Measurements from ENCODE around the gene KIF26B.

Gene KIF26B

DNA sequence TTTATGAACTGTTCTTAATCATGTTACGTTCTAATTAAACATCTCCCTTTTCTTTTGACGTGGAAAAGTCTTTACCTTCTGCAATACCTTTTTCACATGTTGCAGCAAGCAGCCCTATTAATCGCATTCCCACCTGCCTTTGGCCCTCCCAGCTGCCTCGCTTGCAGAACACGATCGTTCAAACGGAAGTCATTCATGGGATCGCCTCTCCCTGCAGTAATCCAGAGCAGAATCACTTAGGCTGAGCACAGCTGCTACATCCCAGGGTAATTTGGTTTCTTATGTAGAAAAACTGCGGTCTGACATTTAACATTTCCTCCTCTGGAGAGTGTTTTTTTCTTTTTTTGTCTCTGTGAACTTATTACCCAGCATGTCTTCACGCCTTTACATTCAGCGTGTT, 206.3 kb downstream of the KIF26B start:
- H3K4me3 ChIP-seq (ENCODE audit: insufficient read depth, low read depth, low read length) = no peak overlapping the region
- H3K27ac ChIP-seq (ENCODE audit: insufficient read depth, low read depth, low read length, poor library complexity, severe bottlenecking) = no peak overlapping the region
- H3K9me3 ChIP-seq (ENCODE audit: control insufficient read depth, low read length) = no peaks in the 10 kb centered on the region
- no peaks in the 10 kb centered on the region for H3K4me1 ChIP-seq (ENCODE audit: control insufficient read depth, insufficient read depth, low read length)
- WGBS, 2 experiments = 93 to 95% methylated on average over 11 of the region's 11 CpGs
- no peaks in the 10 kb centered on the region for H3K27me3 ChIP-seq (ENCODE audit: control insufficient read depth, insufficient read depth, low read length, poor library complexity, severe bottlenecking)
- H3K36me3 ChIP-seq (ENCODE audit: control insufficient read depth, insufficient read depth, low read length) = no peaks in the 10 kb centered on the region

DNA sequence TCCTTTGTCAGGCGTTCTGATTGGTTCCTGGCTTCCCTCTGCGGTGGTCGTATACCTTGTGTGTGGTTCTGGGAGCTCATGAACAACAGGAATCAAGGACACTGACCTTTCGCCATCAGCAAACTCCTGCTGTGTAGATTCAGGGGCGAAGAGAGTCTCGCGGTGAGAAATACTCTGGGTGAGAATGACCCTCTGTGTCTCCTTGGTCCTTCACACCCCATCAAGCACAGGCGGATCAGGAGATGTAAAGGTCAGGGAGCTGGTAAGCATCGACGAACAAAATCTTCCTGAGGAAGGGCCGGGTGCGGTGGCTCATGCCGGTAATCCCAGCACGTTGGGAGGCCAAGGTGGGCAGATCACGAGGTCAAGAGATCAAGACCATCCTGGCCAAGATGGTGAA, 207.2 kb downstream of the KIF26B start:
- no peaks in the 10 kb centered on the region for H3K27me3 ChIP-seq (ENCODE audit: control insufficient read depth, insufficient read depth, low read length, poor library complexity, severe bottlenecking)
- H3K4me3 ChIP-seq (ENCODE audit: insufficient read depth, low read depth, low read length) = no peak overlapping the region
- 93 to 94% methylated on average over 15 of the region's 15 CpGs for WGBS, 2 experiments
- no peaks in the 10 kb centered on the region for H3K9me3 ChIP-seq (ENCODE audit: control insufficient read depth, low read length)
- H3K27ac ChIP-seq (ENCODE audit: insufficient read depth, low read depth, low read length, poor library complexity, severe bottlenecking) = no peak overlapping the region
- H3K4me1 ChIP-seq (ENCODE audit: control insufficient read depth, insufficient read depth, low read length) = no peaks in the 10 kb centered on the region
- H3K36me3 ChIP-seq (ENCODE audit: control insufficient read depth, insufficient read depth, low read length) = no peaks in the 10 kb centered on the region

DNA sequence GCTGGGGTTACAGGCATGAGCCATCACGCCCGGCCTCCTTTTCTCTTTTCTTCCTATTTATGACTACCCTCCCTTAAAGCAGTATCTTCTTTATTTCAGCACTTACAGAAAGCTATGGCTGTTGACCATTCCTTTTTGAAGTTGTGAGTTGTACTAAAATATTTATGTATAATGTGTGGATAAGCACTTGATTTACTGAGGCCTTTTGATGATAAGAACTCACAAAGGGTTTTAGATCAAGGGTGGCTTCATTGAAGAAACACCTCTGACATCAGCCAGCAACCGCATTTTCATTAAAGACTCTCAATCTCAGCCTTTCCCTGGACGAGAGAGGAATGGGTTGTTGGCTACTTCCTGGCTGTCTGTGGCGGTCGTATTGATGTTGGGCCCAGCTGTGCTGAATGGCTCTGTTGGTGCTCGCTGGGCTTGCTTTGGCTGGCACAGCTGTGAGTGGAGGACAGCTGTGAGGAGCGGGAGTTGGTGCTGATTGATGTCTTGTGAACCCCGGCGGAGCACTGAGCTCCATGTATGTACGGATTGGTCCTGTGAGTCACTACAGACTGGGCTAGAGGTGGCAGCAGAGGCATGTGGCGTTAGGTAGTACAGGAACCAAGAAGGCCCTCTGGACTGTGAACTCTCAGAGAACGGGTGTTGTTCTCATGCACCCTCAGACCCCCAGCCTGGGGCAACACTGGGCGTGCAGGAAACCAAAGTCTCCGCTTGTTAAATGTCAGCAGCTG, 208.8 kb downstream of the KIF26B start:
- Histone ChIP-seq H3K9me3 (ENCODE audit: control insufficient read depth, low read length) (no peaks in the 10 kb centered on the region), H3K27ac (ENCODE audit: insufficient read depth, low read depth, low read length, poor library complexity, severe bottlenecking) (no peak overlapping the region), H3K36me3 (ENCODE audit: control insufficient read depth, insufficient read depth, low read length) (no peaks in the 10 kb centered on the region), H3K27me3 (ENCODE audit: control insufficient read depth, insufficient read depth, low read length, poor library complexity, severe bottlenecking) (no peaks in the 10 kb centered on the region), H3K4me1 (ENCODE audit: control insufficient read depth, insufficient read depth, low read length) (no peaks in the 10 kb centered on the region), H3K4me3 (ENCODE audit: insufficient read depth, low read depth, low read length) (no peak overlapping the region)
- WGBS, 2 experiments = 84 to 89% methylated on average over 15 of the region's 15 CpGs

DNA sequence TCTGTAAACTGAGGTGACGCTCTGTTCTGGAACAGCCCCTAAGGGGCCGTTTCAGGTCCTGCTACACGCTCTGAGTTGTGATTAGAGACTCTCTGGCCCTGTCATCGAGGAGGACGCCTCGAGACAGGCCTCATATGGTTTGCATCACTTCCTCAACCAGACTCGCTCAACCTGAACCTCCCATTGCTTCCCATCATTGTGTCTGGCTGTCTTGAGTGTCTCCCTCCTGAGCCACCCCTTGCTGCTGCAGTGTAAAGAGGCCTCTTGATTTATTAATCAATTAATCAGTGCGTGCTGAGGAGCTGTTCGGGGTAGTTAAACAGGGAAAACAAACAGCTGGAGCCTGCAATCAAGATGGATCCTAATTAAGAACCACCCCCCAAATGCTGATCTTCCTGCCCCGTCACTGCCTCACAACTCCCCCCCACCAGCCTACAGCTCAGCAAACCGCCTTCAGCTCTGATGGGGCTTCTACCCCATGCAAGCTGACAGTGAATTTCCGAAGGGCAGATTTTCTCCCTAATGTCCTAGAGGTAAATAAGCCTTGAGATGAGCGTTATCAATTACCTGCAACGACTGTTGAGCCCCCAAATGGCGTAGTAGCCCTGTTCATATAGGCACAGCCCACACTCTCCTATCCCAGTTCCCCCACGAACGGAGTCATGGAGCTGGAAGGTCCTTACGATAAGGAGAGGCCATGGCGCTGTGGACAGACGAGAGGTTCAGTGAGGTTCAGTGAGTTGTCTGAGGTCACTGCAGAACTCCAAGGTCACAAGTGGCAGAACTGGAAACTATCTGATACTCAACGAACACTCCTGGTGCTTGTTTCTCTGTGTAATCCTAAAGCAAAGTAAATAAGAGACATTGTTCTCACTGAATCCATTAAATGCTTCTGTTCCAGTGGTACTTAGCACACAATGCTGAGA, 210.6 kb downstream of the KIF26B start:
- H3K36me3 ChIP-seq (ENCODE audit: control insufficient read depth, insufficient read depth, low read length) = no peaks in the 10 kb centered on the region
- H3K4me1 ChIP-seq (ENCODE audit: control insufficient read depth, insufficient read depth, low read length) = no peaks in the 10 kb centered on the region
- no peak overlapping the region for H3K27ac ChIP-seq (ENCODE audit: insufficient read depth, low read depth, low read length, poor library complexity, severe bottlenecking)
- H3K27me3 ChIP-seq (ENCODE audit: control insufficient read depth, insufficient read depth, low read length, poor library complexity, severe bottlenecking) = no peaks in the 10 kb centered on the region
- no peak overlapping the region for H3K4me3 ChIP-seq (ENCODE audit: insufficient read depth, low read depth, low read length)
- no peaks in the 10 kb centered on the region for H3K9me3 ChIP-seq (ENCODE audit: control insufficient read depth, low read length)
- 86 to 87% methylated on average over 21 of the region's 21 CpGs for whole genome bisulfite sequencing, 2 experiments

DNA sequence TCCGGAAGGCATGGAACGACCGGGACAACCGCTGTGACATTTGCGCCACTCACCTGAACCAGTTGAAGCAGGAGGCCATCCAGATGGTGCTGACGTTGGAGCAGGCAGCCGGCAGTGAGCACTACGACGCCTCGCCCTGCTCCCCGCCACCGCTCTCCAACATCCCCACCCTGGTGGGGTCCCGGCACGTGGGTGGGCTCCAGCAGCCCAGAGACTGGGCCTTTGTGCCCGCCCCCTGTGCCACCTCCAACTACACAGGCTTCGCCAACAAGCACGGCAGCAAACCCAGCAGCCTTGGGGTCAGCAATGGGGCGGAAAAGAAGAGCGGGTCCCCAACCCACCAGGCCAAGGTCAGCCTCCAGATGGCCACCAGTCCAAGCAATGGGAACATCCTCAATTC, 212.1 kb downstream of the KIF26B start:
- H3K27ac ChIP-seq (ENCODE audit: insufficient read depth, low read depth, low read length, poor library complexity, severe bottlenecking) = no peak overlapping the region
- H3K4me3 ChIP-seq (ENCODE audit: insufficient read depth, low read depth, low read length) = no peak overlapping the region
- no peaks in the 10 kb centered on the region for H3K27me3 ChIP-seq (ENCODE audit: control insufficient read depth, insufficient read depth, low read length, poor library complexity, severe bottlenecking)
- 96 to 97% methylated on average over 19 of the region's 19 CpGs for WGBS, 2 experiments
- no peaks in the 10 kb centered on the region for H3K4me1 ChIP-seq (ENCODE audit: control insufficient read depth, insufficient read depth, low read length)
- no peaks in the 10 kb centered on the region for H3K36me3 ChIP-seq (ENCODE audit: control insufficient read depth, insufficient read depth, low read length)
- H3K9me3 ChIP-seq (ENCODE audit: control insufficient read depth, low read length) = no peaks in the 10 kb centered on the region

DNA sequence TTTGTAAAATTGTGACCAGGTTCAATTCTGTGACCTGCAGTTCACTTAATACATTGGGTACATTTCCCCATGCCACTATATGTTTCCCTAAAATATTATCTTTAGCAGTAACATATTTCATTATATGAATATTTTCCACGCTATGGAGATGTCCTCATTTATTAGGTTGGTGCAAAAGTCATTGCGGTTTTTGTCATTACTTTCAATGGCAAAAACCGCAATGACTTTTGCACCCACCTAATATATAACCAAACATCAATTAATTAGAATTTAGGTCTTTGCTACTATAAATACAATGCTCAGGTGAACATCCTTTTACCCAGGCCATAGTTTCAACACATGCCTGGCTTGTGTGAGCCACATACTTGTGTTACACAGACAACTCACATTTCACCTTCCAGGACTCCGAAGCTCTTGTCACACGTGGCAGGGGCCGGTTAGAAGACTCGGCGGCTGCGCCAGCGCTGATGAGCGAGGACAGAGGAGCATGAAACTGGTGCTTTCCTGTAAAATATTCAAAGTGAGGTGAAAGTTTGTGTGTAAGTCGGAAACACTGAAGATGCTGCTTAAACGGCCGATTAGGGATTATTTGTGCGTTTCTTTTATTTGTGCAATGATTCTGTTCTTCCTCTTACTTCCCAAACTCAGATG, 215.5 kb downstream of the KIF26B start:
- H3K27me3 ChIP-seq (ENCODE audit: control insufficient read depth, insufficient read depth, low read length, poor library complexity, severe bottlenecking) = no peaks in the 10 kb centered on the region
- H3K27ac ChIP-seq (ENCODE audit: insufficient read depth, low read depth, low read length, poor library complexity, severe bottlenecking) = no peak overlapping the region
- H3K4me3 ChIP-seq (ENCODE audit: insufficient read depth, low read depth, low read length) = no peak overlapping the region
- H3K36me3 ChIP-seq (ENCODE audit: control insufficient read depth, insufficient read depth, low read length) = no peaks in the 10 kb centered on the region
- H3K9me3 ChIP-seq (ENCODE audit: control insufficient read depth, low read length) = no peaks in the 10 kb centered on the region
- no peaks in the 10 kb centered on the region for H3K4me1 ChIP-seq (ENCODE audit: control insufficient read depth, insufficient read depth, low read length)
- 93 to 94% methylated on average over 11 to 15 of the region's 15 CpGs for WGBS, 2 experiments

DNA sequence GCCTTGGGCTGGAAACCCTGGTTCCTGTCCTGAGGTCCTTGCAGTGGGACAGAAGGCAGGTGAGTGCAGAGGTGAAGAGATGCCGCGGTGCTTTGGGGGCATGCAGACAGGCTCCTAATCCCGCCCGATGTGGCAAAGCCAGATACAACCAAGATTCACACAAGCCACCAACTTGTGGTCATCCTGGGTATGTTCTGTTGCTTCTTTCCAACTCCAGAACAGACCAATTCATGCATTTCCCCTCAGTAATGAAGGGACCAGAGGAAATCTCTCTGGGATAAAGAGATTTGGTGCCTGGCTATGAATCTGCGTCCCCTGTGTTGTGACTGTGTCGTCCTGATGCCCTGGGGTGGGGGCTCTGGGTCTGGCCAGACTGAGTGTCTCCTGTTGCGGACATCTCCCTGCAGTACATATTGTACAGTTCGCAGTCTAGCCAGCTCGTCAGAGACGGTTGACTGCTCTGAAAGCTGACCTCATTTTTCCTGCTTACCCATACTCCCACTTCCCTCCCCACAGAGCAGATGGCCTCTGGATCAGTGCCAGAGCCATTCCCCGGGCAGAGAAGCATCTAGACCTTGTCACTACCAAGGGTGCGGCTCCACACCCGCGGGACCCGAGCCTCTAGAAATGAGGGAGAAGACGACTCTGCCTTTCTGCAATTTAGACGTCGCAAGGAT, 216.3 kb downstream of the KIF26B start:
- WGBS, 2 experiments = 95 to 96% methylated on average over 18 of the region's 18 CpGs
- Histone ChIP-seq H3K4me1 (ENCODE audit: control insufficient read depth, insufficient read depth, low read length) (no peaks in the 10 kb centered on the region), H3K27me3 (ENCODE audit: control insufficient read depth, insufficient read depth, low read length, poor library complexity, severe bottlenecking) (no peaks in the 10 kb centered on the region), H3K4me3 (ENCODE audit: insufficient read depth, low read depth, low read length) (no peak overlapping the region), H3K27ac (ENCODE audit: insufficient read depth, low read depth, low read length, poor library complexity, severe bottlenecking) (no peak overlapping the region), H3K9me3 (ENCODE audit: control insufficient read depth, low read length) (no peaks in the 10 kb centered on the region), H3K36me3 (ENCODE audit: control insufficient read depth, insufficient read depth, low read length) (no peaks in the 10 kb centered on the region)

DNA sequence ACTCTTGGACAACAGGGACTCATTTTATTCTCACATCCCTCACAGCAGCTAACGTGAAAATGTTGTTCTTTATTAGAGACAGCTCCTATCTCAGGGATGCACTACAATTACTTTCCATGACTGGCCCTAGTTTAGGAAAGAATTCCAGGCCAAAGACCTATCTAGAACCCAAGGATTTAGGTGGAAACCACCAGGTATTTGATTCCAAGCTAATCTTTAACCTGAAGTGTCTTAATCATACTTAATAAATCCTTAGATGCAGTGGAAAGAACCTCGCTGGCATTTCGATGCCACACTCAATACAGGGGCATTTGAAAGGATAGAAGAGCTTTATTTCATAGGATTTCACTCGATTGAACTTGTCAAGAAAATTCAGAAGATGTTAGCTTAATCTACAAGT, 218.3 kb downstream of the KIF26B start:
- WGBS, 2 experiments = 95 to 98% methylated on average over 4 of the region's 4 CpGs
- Histone ChIP-seq H3K36me3 (ENCODE audit: control insufficient read depth, insufficient read depth, low read length) (no peaks in the 10 kb centered on the region), H3K4me3 (ENCODE audit: insufficient read depth, low read depth, low read length) (no peak overlapping the region), H3K27me3 (ENCODE audit: control insufficient read depth, insufficient read depth, low read length, poor library complexity, severe bottlenecking) (no peaks in the 10 kb centered on the region), H3K27ac (ENCODE audit: insufficient read depth, low read depth, low read length, poor library complexity, severe bottlenecking) (no peak overlapping the region), H3K4me1 (ENCODE audit: control insufficient read depth, insufficient read depth, low read length) (no peaks in the 10 kb centered on the region), H3K9me3 (ENCODE audit: control insufficient read depth, low read length) (no peaks in the 10 kb centered on the region)

DNA sequence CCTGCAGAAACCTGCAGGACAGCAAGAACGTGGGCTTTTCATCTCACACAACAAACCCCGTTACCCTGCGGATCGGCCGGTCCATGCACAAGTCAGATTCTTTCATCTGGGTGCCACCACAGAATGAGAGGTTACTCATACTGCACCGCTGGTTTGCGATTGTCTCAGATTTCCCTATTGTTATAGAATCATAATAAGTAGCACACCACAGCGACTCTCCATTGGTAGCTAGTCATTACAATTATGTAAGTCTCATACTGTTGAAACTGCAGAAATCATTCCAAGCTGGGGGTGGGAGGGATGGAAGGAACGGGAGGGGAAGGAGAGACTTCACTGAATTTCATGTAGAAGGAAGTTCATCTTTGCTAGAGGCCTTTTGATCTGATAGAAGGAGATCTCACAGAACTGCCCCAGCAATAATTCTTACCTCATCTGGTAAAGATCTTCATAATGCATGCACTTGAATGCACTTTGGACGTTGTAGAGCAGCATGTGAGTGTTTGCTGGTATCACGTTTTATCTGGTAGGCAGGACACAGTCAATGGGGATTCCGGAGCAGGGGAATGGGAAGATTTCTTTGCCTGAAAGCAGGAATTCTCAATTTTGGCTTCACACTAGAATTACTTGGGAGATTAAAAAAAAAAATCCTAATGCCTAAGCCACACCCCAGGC, 221.1 kb downstream of the KIF26B start:
- peaks cover 4% of the 10 kb centered on the region for H3K4me1 ChIP-seq (ENCODE audit: control insufficient read depth, insufficient read depth, low read length)
- no peaks in the 10 kb centered on the region for H3K36me3 ChIP-seq (ENCODE audit: control insufficient read depth, insufficient read depth, low read length)
- 92 to 94% methylated on average over 11 to 12 of the region's 12 CpGs for WGBS, 2 experiments
- H3K4me3 ChIP-seq (ENCODE audit: insufficient read depth, low read depth, low read length) = no peak overlapping the region
- no peaks in the 10 kb centered on the region for H3K9me3 ChIP-seq (ENCODE audit: control insufficient read depth, low read length)
- H3K27me3 ChIP-seq (ENCODE audit: control insufficient read depth, insufficient read depth, low read length, poor library complexity, severe bottlenecking) = no peaks in the 10 kb centered on the region
- H3K27ac ChIP-seq (ENCODE audit: insufficient read depth, low read depth, low read length, poor library complexity, severe bottlenecking) = no peak overlapping the region
